ENCODE measurements around the gene ELMOD2.
"Not testable (repeated sequence)": the region's sequence is repeated elsewhere in the genome, so short reads cannot be mapped to it uniquely, and the experiment has no call there.

The ELMOD2 gene

GRCh38 chr4:140523857-140524742 is at the start of gene ELMOD2:
TSS of gene ELMOD2 (plus strand) at chr4:140524168. CDS start at chr4:140525429, 1,261 bp downstream.
- DNase-seq = peak; percentile 88

GRCh38 chr4:140483445-140483844 is 40.5 kb upstream of the ELMOD2 start:
- DNase-seq = no peak

GRCh38 chr4:140485939-140486338 is 38.0 kb upstream of the ELMOD2 start:
- DNase-seq = no peak

GRCh38 chr4:140497405-140497746 is 26.6 kb upstream of the ELMOD2 start:
- no peak for DNase-seq

GRCh38 chr4:140497747-140498636 is 26.0 kb upstream of the ELMOD2 start, which contains the start of gene MGAT4D:
TSS of gene MGAT4D (minus strand) at chr4:140498293. CDS start at chr4:140498222, 71 bp downstream.
- DNase-seq = no peak

- DNase-seq = no peak
Measured at GRCh38 chr4:140499391-140499790, 24.6 kb upstream of the ELMOD2 start.

- DNase-seq = no peak
Measured at GRCh38 chr4:140504261-140504660, 19.7 kb upstream of the ELMOD2 start.

GRCh38 chr4:140513765-140514164 is 10.2 kb upstream of the ELMOD2 start:
- not testable (repeated sequence) for DNase-seq

- DNase-seq = no peak
Measured at GRCh38 chr4:140515423-140515822, 8.5 kb upstream of the ELMOD2 start.

- no peak for DNase-seq
Measured at GRCh38 chr4:140523370-140523856, 555 bp upstream of the ELMOD2 start.

GRCh38 chr4:140529434-140529833 is 5.5 kb downstream of the ELMOD2 start:
- DNase-seq = no peak

- no peak for DNase-seq
Measured at GRCh38 chr4:140533951-140534480, 10.0 kb downstream of the ELMOD2 start.

GRCh38 chr4:140556372-140557085 is 32.6 kb downstream of the ELMOD2 start:
- DNase-seq = no peak

- DNase-seq = no peak
Measured at GRCh38 chr4:140557831-140558435, 34.0 kb downstream of the ELMOD2 start.

GRCh38 chr4:140559696-140560095 is 35.7 kb downstream of the ELMOD2 start:
- no peak for DNase-seq

- DNase-seq = no peak
Measured at GRCh38 chr4:140568507-140569306, 44.7 kb downstream of the ELMOD2 start, which contains the start of gene UCP1. TSS of gene UCP1 (minus strand) at chr4:140568961. CDS start at chr4:140568729, 232 bp downstream.

- DNase-seq = no peak
Measured at GRCh38 chr4:140569307-140569638, 45.3 kb downstream of the ELMOD2 start.

- no peak for DNase-seq
Measured at GRCh38 chr4:140571620-140572019, 47.7 kb downstream of the ELMOD2 start.

GRCh38 chr4:140575489-140575888 is 51.5 kb downstream of the ELMOD2 start:
- no peak for DNase-seq

GRCh38 chr4:140579278-140579677 is 55.3 kb downstream of the ELMOD2 start:
- DNase-seq = no peak

GRCh38 chr4:140581078-140581477 is 57.1 kb downstream of the ELMOD2 start:
- no peak for DNase-seq

All from NK-92 treated with Interleukin-12 subunit alpha and Interleukin-12 subunit beta, amount 100 ng/mL, for 24 hours (cell line).